Fibroblast of peridontal ligament (primary cell): ENCODE data around the gene KLHL15.
"Not testable (repeated sequence)": the region's sequence is repeated elsewhere in the genome, so short reads cannot be mapped to it uniquely, and the experiment has no call there.

Source experiments
- DNase-seq: peaks from one replicate; pipeline ENCODE4 v3.0.0-alpha.2; 2010; ENCODE audit errors: extremely low read depth

The KLHL15 gene, protein sequence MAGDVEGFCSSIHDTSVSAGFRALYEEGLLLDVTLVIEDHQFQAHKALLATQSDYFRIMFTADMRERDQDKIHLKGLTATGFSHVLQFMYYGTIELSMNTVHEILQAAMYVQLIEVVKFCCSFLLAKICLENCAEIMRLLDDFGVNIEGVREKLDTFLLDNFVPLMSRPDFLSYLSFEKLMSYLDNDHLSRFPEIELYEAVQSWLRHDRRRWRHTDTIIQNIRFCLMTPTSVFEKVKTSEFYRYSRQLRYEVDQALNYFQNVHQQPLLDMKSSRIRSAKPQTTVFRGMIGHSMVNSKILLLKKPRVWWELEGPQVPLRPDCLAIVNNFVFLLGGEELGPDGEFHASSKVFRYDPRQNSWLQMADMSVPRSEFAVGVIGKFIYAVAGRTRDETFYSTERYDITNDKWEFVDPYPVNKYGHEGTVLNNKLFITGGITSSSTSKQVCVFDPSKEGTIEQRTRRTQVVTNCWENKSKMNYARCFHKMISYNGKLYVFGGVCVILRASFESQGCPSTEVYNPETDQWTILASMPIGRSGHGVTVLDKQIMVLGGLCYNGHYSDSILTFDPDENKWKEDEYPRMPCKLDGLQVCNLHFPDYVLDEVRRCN

DNA sequence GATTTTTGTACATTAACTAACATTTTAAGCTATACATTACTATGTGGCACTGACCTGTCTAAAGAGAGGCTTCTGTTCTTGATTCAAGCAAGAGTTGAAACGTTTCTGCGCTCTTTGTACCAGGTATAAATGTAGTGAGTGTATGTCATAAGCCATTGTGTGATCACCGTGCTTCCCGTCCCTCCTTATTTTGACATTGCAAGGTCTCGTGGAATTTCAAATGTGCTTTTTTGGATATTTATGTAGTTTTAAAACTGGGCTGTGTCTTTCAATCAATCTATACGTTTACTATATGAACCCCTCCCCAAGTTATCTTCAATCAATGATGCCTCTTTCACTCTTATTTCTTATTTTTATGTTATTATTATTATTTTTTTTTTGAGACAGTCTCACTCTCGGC is at the start of gene KLHL15:
TSS of gene KLHL15 (minus strand) at position 101 of the 400 bp plus-strand sequence. CDS start 20,493 bp downstream, outside the sequence.
- no peak for DNase-seq

DNA sequence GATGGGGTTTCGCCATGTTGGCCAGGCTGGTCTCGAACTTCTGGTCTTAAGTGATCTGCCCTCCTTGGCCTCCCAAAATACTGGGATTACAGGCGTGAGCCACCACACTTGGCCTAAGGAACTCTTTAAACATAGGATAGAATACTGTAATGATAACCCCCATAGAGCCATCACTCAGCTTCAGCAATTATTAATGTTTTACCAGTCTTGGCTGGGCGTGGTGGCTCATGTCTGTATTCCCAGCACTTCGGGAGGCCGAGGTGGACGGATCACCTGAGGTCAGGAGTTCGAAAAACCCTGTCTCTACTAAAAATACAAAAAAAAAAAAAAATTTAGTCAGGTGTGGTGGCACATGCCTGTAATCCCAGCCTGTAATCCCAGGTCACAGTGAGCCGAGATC is 42.9 kb upstream of the KLHL15 start:
- no peak for DNase-seq

DNA sequence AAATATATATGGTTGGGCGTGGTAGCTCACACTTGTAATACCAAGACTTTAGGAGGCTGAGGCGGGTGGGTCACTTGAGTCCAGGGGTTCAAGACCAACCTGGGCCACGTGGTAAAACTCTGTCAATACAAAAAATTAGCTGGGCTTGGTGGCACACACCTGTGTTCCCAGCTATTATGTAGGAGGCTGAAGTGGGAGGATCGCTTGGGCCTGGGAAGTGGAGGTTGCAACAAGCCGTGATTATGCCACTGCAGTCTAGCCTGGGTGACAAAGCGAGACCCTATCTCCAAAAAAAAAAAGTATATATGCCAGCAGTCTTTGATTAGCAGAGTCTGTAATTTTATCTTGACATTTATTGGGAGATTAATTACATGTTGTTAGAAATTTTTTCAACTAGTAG is 36.5 kb upstream of the KLHL15 start:
- DNase-seq: no peak

DNA sequence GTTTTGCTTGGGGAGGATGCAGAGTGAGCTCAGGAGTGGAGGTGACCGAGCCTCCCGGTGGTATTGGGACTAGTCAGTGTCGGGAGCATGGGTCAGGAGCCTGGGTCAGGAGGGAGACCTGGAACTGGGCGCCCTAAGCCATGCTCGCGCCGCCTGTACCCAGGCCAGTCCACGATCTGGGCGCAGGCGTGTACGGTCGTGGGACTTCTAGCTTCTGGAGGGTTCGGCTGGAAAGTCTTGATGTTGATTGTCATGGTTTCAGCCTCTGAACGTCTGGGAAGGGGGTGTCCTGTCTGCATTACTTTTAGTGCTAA is 28.0 kb upstream of the KLHL15 start:
- no peak for DNase-seq

DNA sequence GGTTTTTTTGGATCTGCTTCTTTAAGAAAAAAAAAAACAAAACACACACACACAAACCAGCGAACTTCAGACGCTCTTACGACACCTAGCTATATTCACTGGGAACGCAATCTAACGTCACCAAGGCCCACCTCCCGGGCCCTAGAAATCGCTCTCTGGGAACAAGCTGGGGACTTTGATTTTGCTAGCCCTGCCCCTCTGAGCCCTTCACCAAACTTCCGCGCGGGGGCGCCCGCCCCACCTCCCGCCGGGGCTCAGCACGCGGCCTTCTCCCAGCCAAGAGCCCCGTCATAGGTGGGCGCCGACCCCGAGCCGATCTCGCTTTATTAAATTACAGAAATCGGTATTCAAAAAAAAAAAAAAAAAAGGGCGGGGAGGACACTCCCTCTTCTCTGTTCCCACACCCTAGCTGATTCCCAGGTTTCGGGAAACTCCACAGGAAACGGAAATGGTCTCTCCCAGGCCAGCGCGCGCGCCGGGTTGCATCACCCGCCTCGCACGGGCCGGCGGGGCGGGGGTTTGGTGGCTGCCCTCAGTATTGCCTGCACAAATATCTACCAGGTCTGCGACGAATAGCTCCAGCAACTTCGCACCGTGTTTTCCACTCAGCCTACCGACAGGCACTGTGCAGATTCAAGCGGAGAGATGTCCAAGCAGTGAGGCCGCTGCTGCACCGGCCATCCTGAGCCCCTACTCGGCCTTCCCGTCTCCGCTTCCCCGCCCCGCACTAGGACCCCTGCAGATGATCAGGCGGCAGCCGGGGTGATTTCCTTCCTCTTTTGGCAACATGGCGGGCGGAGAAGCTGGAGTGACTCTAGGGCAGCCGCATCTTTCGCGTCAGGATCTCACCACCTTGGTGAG is 27.4 kb upstream of the KLHL15 start, which contains the start of gene EIF2S3:
TSS of gene EIF2S3 (plus strand) at position 775 of the 861 bp plus-strand sequence. CDS start at position 788, 13 bp downstream.
- peak; percentile 96 for DNase-seq

DNA sequence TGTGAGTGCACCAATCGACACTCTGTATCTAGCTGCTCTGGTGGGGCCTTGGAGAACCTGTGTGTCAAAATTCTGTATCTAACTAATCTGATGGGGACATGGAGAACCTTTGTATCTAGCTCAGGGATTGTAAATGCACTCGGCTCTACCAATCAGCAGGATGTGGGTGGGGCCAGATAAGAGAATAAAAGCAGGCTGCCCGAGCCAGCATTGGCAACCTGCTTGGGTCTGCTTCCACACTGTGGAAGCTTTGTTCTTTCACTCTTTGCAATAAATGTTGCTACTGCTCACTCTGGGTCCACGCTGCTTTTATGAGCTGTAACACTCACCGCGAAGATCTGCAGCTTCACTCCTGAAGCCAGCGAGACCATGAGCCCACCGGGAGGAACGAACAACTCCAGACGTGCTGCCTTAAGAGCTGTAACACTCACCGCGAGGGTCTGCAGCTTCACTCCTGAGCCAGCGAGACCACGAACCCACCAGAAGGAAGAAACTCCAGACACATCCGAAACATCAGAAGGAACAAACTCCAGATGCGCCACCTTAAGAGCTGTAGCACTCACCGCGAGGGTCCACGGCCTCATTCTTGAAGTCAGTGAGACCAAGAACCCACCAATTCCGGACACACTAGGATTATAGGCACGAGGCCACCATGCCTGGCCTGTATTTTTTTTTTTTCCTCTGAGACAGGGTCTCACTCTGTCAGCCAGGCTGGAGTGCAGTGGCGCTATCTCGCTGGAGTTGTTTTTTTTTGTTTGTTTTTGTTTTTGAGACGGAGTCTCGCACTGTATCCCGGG is 23.7 kb upstream of the KLHL15 start:
- DNase-seq: not testable (repeated sequence)

DNA sequence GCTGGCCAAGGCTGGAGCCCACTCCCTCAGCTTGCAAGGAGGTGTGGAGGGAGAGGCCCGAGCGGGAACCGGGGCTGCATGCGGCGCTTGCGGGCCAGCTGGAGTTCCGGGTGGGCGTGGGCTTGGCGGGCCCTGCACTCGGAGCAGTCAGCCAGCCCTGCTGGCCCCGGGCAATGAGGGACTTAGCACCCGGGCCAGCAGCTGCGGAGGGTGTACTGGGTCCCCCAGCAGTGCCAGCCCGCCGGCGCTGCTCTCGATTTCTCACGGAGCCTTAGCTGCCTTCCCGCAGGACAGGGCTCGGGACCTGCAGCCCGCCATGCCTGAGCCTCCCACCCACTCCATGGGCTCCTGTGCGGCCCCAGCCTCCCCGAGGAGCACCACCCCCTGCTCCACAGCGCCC is 22.7 kb upstream of the KLHL15 start:
- DNase-seq: not testable (repeated sequence)

DNA sequence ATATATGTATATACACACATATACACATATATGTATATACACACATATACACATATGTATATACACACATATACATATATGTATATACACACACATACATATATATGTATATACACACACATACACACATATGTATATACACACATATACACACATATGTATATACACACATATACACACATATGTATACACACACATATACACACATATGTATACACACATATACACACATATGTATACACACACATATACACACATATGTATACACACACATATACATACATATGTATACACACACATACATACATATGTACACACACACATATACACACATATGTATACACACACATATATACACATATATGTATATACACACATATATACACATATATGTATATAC is 19.1 kb upstream of the KLHL15 start:
- DNase-seq: not testable (repeated sequence)

DNA sequence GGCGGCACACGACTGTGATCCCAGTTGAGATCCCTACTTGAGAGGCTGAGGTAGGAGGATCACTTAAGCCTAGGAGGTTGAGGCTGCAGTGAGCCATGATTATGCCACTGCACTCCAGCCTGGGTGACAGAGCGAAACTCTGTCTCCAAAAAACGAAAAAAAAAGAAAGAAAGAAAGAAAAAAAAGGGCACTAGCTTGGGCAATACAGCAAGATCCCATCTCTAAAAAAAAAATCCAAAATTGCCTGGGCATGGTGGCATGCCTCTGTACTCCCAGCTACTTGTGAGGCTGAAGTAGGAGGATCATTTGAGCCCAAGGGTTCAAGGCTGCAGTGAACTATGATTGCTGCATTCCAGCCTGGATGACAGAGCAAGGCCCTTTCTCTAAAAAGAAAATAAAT is 10.7 kb upstream of the KLHL15 start:
- DNase-seq: no peak

DNA sequence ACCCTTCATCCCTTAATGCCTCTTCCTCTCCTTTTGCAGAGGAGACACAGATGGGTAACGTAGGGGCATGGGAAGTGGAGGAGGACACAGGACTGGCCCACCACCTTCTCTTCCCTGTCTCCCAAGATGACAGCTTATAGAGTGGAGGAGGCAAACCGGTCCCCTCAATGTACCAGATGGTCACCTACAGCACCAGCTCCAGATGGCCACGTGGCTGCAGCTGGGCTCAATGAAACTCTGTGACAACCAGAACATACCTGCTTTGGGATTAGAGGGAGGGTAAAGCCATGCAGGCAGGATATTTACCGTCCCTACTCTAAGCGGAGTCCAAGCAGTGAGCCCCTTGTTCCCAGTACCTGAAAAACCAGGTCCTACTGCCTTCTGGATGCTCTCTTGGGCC is 7.5 kb upstream of the KLHL15 start:
- DNase-seq: no peak

DNA sequence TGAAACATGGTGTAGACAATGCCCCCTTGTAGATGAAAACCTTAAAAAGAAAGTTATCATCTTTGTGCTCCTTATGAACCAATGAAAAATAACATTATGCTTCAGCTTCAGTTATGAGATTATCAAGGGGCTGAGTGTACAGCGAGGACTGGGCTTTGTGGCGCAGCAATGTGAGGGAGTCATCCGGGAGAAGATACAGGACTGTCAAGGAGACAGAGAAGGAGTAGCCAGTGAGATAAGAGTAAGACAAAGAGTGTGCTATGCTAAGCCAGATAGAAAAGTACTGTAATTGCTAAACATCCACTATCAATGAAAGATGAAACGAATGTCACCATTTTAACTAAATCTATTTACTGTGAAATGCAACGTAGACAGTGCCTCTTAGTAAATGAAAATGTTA is 3.6 kb upstream of the KLHL15 start:
- no peak for DNase-seq

DNA sequence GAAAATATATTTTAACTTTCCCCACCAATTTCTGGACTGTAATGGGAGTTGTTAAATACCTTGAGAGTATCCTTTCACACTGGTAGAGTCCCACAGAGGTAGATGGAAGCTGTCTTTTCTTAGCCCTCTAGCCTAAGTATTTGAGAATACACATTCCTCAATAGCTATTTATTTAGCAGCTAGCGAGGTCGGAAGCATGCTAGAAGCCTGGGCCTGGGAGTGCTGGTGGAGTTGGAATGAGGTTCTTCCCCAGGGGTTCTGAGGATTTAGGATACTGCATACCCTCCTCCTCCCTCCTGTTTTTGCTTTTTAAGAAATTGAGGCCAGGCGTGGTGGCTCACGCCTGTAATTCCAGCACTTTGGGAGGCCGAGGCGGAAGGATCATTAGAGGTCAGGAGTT is 999 bp upstream of the KLHL15 start:
- DNase-seq: no peak

DNA sequence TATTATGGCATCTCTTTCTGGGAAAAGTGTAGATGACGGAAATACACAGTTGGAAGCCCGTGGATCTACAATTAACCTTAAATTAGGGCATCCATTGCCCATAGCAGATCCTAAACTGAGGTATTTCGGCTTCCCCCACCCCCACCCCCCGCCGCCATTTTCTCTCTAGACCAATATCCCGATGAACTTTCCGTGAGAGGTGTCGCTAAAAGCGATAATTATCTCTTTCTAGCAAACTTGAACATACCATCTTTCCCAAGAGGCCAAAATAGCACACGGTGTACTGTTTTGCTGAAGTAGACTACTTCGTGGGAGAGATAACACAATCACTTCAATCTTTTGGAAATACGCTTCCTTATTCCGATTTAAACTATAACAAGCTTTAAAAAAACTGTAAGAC is 554 bp downstream of the KLHL15 start:
- peak; percentile 36 for DNase-seq

DNA sequence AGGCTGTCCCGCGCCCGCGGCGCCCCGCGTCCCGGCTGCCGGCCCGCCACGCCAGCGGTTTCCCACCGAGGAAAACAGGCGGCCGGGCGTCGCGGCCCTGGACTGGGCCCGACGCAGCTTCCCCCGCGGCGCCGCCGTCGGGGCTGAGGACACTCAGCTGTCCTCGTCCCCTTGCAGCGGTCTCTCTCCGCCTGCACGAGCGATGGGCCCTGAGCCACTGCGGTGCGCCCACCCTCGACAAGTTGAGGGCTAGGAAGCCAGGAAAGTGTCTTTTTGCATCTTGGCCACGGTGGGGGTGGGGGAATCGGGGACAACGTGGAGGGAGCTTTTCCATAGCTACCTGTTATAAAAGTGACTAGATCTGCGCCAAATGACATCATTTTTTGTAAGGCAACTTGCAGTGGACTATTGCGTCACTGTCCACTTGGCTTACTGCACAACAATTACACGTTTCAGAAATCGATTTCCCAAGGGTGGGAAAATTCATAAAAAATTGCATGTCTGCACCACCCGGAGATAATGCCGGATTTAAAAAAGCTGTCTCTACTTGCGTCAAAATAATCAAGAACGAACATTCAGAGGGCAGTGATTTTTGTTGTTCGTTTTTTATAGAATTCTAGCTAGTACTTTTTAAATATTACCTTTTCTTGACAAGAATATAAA is 1.1 kb downstream of the KLHL15 start:
- peak; percentile 85 for DNase-seq

DNA sequence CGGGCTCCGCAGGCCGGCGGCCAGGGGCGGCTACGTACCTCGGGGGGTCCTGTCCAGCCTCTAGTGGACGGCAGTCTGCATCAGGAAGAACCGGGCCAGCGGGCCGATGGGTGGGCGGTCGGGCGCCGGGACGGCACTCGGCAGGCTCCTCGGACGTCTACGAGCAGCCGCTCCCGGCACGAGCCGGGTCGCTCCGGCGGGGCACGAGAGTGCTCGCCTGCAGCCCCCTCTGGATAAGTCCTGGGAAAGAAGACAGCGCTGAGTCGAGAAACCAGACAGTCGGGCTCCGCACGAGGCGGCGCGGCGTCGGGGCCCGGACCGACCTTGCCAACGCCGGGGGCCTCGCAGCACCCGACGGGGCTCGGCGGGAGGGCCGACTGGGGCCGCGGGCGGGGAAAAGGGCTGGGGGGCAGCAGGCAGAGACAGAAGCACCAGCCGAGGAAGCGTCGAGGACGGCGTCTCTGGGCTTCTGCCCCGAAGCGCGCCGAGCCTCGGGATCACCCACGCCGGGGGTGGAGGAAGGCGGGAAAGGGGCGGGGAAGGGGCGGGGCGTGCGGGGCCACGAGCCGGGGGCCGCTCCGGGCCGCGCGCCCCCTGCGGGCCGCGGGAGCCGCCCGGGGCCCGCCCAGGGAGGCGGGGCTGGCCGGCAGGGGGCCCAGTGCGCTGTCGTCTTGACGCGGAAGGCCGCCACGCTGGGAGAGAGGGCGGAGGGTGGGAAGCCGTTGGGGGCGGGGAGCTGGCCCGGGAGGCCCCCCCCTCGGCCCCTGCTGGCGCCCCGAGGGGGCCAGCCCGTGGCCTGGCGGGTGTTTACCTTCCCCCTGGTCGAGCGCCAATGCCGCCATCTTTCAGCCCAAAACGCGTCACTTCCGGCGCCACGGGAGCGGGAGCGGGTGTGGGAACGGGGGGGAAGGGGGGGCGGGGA is 1.9 kb downstream of the KLHL15 start:
- DNase-seq: peak; percentile 89

DNA sequence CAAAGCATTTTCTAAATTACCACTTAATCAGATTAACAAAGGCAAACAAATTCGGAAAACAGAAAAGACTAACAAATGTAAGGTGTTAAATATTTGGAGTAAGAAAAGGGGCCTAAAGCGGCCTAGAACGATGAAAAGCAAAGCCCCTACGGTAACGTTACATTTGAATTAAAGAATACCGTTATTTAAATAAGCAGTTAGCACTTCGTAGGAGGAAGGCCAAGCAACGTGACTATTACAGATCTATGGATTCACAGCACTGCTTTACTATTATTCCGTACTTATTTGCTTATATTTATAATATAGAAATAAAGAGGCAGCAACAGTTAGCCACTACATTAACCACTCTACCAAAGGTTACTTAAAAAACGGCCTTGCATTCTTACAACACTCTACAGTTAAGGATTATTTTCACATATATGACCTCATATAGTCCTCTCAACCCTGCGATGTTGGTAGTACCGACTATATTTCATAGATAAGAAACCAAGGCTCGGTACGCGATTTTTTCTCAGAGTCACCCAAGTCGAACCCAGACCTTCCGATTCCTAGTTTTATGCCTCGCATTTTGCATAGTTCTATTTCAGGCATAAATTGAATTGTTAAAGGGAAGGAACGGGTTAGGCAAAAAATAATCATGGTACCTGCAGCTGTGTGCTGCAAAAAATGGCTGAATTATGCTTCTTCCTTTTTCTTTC is 2.9 kb downstream of the KLHL15 start:
- DNase-seq: peak; percentile 32

DNA sequence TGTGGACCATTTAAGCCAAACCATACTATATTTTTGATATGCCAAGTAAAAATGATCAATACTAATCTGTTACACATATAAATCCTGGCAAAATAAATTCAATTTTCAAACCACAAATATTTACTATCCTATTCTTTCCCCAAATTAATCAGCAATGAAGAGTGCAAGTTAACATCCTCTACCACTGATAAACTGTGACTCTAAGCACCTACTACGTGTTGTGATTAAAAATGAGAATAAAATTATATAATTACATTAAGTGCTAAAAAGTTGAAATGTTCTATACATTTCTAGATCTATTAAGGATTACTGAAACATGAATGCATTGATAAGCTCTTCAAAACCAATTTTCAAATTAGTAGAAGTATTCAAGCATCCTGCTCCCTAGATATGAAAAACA is 3.4 kb downstream of the KLHL15 start:
- DNase-seq: no peak

DNA sequence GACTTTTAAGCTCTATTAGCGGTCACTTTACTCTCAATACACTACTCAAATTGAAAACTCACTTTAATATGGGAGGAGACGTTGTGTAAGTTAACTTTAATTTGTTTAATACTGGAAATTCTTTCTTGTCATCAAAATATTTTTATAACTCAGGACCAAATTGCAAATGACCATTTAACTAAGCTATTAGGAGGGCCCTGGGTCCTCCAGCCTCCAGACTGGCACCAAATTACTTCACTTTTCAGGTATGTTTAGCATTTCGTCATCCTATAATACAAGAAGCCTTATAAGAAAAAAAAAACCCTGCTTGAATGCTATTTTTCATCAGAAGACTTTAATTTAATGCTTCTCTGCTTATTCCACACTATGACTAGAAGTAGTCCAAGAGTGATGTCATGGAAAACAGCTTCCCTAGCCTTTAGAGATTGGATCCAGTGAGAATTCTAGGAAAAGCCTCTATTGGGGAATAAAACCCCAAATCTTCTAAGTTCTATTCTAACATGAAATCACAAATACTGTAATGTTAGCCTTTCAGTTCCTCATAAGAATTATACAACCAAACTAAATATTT is 6.6 kb downstream of the KLHL15 start:
- DNase-seq: peak; percentile 39

DNA sequence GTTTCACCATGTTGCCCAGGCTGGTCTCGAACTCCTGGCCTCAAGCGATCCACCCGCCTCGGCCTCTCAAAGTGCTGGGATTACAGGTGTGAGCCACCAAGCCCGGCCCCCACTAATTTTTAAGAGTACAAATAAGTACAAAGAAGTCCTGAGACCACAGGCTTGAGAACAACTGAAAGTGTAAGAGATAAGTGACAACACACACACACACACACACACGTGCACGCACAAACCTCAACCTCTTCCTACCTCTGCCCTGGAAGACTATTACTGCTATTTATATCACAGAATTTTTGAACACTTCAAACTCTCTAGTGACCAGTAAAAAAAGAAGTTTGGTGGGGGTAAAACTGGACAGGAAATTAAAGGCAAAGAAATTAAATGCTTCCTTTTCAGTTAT is 7.5 kb downstream of the KLHL15 start:
- DNase-seq: no peak
